DMS153 treated with DMSO at 0.1 percent for 48 hours (cell line): ENCODE results near the gene HECTD4.
A peak's percentile ranks its signal among the peaks of the same experiment; 100 is the strongest.

Experiments used
- DNase-seq: peaks from one replicate; lab custom pipeline; 2025; ENCODE audit not compliant: unreplicated experiment; lab: John Stamatoyannopoulos, UW

Gene HECTD4

GRCh38 chr12:112217647-112218046, 164.6 kb downstream of the HECTD4 start:
- DNase-seq, result no peak

- DNase-seq, result no peak
These were observed 166.0 kb downstream of the HECTD4 start for GRCh38 chr12:112216223-112216622.

GRCh38 chr12:112214064-112214463, 168.2 kb downstream of the HECTD4 start:
- DNase-seq, result no peak

GRCh38 chr12:112208301-112208910, 173.8 kb downstream of the HECTD4 start:
- no peak for DNase-seq

- DNase-seq, result no peak
These were observed 174.8 kb downstream of the HECTD4 start for GRCh38 chr12:112207397-112207924.

GRCh38 chr12:112206944-112207343, 175.3 kb downstream of the HECTD4 start:
- DNase-seq, result no peak

- no peak for DNase-seq
These were observed 183.1 kb downstream of the HECTD4 start for GRCh38 chr12:112199136-112199535.

GRCh38 chr12:112198120-112198733, 184.0 kb downstream of the HECTD4 start:
- DNase-seq, result no peak

- DNase-seq, result no peak
These were observed 185.9 kb downstream of the HECTD4 start for GRCh38 chr12:112196196-112196875.

- no peak for DNase-seq
These were observed 187.5 kb downstream of the HECTD4 start for GRCh38 chr12:112194601-112195247.

- no peak for DNase-seq
These were observed 189.8 kb downstream of the HECTD4 start for GRCh38 chr12:112192475-112192874.

GRCh38 chr12:112191840-112192321, 190.3 kb downstream of the HECTD4 start:
- DNase-seq, result no peak

- no peak for DNase-seq
These were observed 191.0 kb downstream of the HECTD4 start for GRCh38 chr12:112191201-112191600.

- DNase-seq, result peak; percentile 82
These were observed 191.8 kb downstream of the HECTD4 start for GRCh38 chr12:112190231-112191025.

GRCh38 chr12:112188130-112188830, 194.0 kb downstream of the HECTD4 start:
- DNase-seq, result no peak

GRCh38 chr12:112185093-112185923, 196.9 kb downstream of the HECTD4 start:
- DNase-seq, result no peak

- DNase-seq, result no peak
These were observed 198.0 kb downstream of the HECTD4 start for GRCh38 chr12:112184056-112184887.
